GM12878 (cell line): Measurements from ENCODE around the gene BMP2. TPM values are rescaled to one million over a fixed set of nuclear protein-coding genes. Genes with fewer than 3 reads are reported as not detected.

Source experiments
- ATAC-seq: fragments of 200-7000 bp; cut with Tn5 transposase; 3 replicates; pipeline ENCODE4 v1.9.1; 2020; ENCODE audit warnings: mild to moderate bottlenecking, moderate library complexity
- BruUV-seq: library from RNA; stranded (reverse); fragments of 400-500 nt; replicated peaks from 2 replicates; lab custom pipeline; 2021; lab: Mats Ljungman, UMichigan
- CTCF ChIA-PET: fragments of 300-600 bp; sonication (Branson Sonifier 250); formaldehyde crosslinking; extraction: SDS; loops from one replicate; lab custom pipeline; 2021; ENCODE audit warnings: inconsistent platforms; lab: Yijun Ruan, JAX
- POLR2A ChIA-PET: fragments of 350-600 bp; formaldehyde crosslinking; extraction: SDS; loops from one replicate; lab custom pipeline; 2021; ENCODE audit warnings: inconsistent platforms; lab: Charles Lee
- RAD21 ChIA-PET: fragments of 300-600 bp; sonication (Branson Sonifier 250); formaldehyde crosslinking; loops from one replicate; lab custom pipeline; 2023; ENCODE audit warnings: antibody characterized with exemption; ENCODE audit not compliant: unreplicated experiment; lab: Charles Lee
- SMC1A ChIA-PET: fragments of 300-600 bp; sonication (Branson Sonifier 250); formaldehyde crosslinking; loops from one replicate; lab custom pipeline; 2023; ENCODE audit not compliant: unreplicated experiment, uncharacterized antibody; lab: Charles Lee
- DNase-seq: peaks from one replicate; pipeline ENCODE4 v3.0.0-alpha.2; 2011; ENCODE audit warnings: low read depth, low spot score
- FAIRE-seq: peaks from 3 replicates; lab custom pipeline; 2011; peaks lifted over from hg19 to GRCh38; lab: Jason Lieb, UNC
- H2AFZ ChIP-seq: 2 replicates; pipeline ENCODE4 v1.6.0; 2011; ENCODE audit warnings: low read depth, low read length, control low read depth; ENCODE audit not compliant: control insufficient read depth
- H3K27ac ChIP-seq: 2 replicates; pipeline ENCODE4 v1.5.1; 2011; ENCODE audit warnings: control low read depth; ENCODE audit not compliant: control insufficient read depth, insufficient read depth
- H3K27me3 ChIP-seq, 2 experiments: replicated peaks in 1 of 2; 2 replicates each; pipeline versions ENCODE4 v1.6.0 to v1.6.1; 2011; ENCODE audit warnings: low read length in 1 of 2; ENCODE audit not compliant: control insufficient read depth in 2 of 2, insufficient read depth in 2 of 2
- H3K36me3 ChIP-seq, 2 experiments: 2 replicates each; pipeline ENCODE4 v1.5.1; 2011; ENCODE audit warnings: low read length in 1 of 2; ENCODE audit not compliant: control insufficient read depth in 2 of 2, insufficient read depth in 2 of 2
- H3K4me1 ChIP-seq: 2 replicates; pipeline ENCODE4 v1.6.1; 2011; ENCODE audit warnings: mild to moderate bottlenecking, low read length, moderate library complexity, mixed read lengths; ENCODE audit not compliant: control insufficient read depth, insufficient read depth
- H3K4me2 ChIP-seq: 2 replicates; pipeline ENCODE4 v1.6.0; 2011; ENCODE audit warnings: control low read depth; ENCODE audit not compliant: control insufficient read depth, insufficient read depth
- H3K4me3 ChIP-seq: fragments of 200-600 bp; sonication (generic); 2 replicates; pipeline ENCODE4 v1.5.1; 2016
- H3K79me2 ChIP-seq: 2 replicates; pipeline ENCODE4 v1.6.0; 2011; ENCODE audit warnings: low read length; ENCODE audit not compliant: control insufficient read depth, insufficient read depth
- H3K9ac ChIP-seq: 2 replicates; pipeline ENCODE4 v1.8.0; 2011; ENCODE audit warnings: low read length, control low read depth, mixed read lengths; ENCODE audit not compliant: control insufficient read depth, insufficient read depth
- H3K9me3 ChIP-seq: replicated peaks from 3 replicates; pipeline ENCODE4 v1.5.1; 2011; ENCODE audit warnings: mild to moderate bottlenecking, low read length; ENCODE audit not compliant: control insufficient read depth, insufficient read depth
- H4K20me1 ChIP-seq: 2 replicates; pipeline ENCODE4 v1.6.0; 2011; ENCODE audit not compliant: control insufficient read depth, insufficient read depth
- IKZF1 ChIP-seq: fragments of 450-650 bp; conservative IDR thresholded peaks from 2 replicates; pipeline ENCODE4 v1.6.1; 2017; ENCODE audit warnings: antibody characterized with exemption, mild to moderate bottlenecking
- WGBS: methylation state at CpG from one replicate; pipeline ENCODE4 v1.1.6; 2016; ENCODE audit warnings: low lambda C conversion rate; ENCODE audit not compliant: insufficient replicate concordance, insufficient coverage; ENCODE audit errors: missing lambda C conversion rate; 5-methylcytosine and 5-hydroxymethylcytosine counted together
- in situ Hi-C: fragments of 300-500 bp; cut with MboI; formaldehyde crosslinking; loops from 9 replicates; pipeline ENCODE4 v1.14.3; 2018; ENCODE audit warnings: mixed read lengths
- intact Hi-C: fragments of 100-400 bp; cut with micrococcal nuclease; formaldehyde crosslinking; loops from one replicate; pipeline ENCODE4 v1.14.2; 2022; ENCODE audit not compliant: unreplicated experiment
- polyA plus RNA-seq, 11 experiments: library from polyadenylated mRNA; depleted of rRNA in 4 of 11; unstranded in 6 of 11; stranded (reverse) in 5 of 11; fragments of >200 nt; fragmentation: Nextera tagmentation in 4 of 11; fragmentation: Illumina TruSeq in 1 of 11; extraction: Ambion mirVana in 4 of 11; extraction: Trizol in 1 of 11; gene quantifications; 1 replicate in 1 of 11; 2 replicates in 10 of 11; pipeline versions ENCODE4 v1.2.1 to v1.2.3, GENCODE V29; 2011 to 2016; ENCODE audit warnings: inconsistent platforms in 2 of 11, missing spikeins in 2 of 11, low read depth in 1 of 11
- total RNA-seq, 4 experiments: library from RNA; depleted of rRNA in 3 of 4; stranded (reverse); fragments of >200 nt in 3 of 4; fragmentation: Illumina TruSeq in 1 of 4; extraction: Trizol in 1 of 4; gene quantifications; 2 replicates each; pipeline versions ENCODE4 v1.2.1 to v1.2.3, GENCODE V29; 2013 to 2021
- TF ChIP-seq, protein P1 (sequence below): fragments of 450-650 bp; formaldehyde crosslinking; IDR thresholded peaks from 2 replicates; pipeline ENCODE4 v1.5.0; 2022; ENCODE audit warnings: mild to moderate bottlenecking, missing genetic modification characterization

The BMP2 gene
- total and polyA plus RNA-seq, 10 of the 15 experiments (the other 5 are each of a cell fraction or from before 2014, with no cell fraction given), result 0.35 to 3.2 (median 0.71) TPM

DNA sequence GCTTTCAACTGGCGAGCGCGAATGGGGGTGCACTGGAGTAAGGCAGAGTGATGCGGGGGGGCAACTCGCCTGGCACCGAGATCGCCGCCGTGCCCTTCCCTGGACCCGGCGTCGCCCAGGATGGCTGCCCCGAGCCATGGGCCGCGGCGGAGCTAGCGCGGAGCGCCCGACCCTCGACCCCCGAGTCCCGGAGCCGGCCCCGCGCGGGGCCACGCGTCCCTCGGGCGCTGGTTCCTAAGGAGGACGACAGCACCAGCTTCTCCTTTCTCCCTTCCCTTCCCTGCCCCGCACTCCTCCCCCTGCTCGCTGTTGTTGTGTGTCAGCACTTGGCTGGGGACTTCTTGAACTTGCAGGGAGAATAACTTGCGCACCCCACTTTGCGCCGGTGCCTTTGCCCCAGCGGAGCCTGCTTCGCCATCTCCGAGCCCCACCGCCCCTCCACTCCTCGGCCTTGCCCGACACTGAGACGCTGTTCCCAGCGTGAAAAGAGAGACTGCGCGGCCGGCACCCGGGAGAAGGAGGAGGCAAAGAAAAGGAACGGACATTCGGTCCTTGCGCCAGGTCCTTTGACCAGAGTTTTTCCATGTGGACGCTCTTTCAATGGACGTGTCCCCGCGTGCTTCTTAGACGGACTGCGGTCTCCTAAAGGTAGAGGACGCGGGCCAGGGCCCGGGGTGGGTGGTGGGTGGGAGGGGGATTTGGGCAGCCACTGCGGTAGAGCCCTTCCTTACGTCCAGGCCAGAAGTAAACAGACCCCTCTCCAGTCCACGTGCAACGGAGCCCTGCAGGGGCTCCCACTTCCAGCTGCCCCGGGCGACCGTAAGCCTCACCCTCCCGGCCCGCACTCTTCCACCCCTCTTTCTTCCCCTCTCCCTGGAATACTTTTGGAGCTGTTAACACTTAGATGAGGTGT, 998 bp downstream of the BMP2 start:
- no peak overlapping the region for H3K4me3 ChIP-seq
- BruUV-seq, result no TSS peak
- SMC1A ChIA-PET, result interaction anchor here (0.9 to 4.2 kb wide), 25 partner anchors 17 to 517 kb away, joined by 3 to 23 read pairs (median 5); no protein-coding TSS in a partner anchor
- 33% methylated on average over 58 of the region's 70 CpGs for WGBS
- H3K79me2 ChIP-seq, result no peaks in the 10 kb centered on the region
- 0 out of 2 replicates have a peak, but pooled peaks have one; percentile 12 for TF ChIP-seq IKZF1
- TF ChIP-seq, protein P1, sequence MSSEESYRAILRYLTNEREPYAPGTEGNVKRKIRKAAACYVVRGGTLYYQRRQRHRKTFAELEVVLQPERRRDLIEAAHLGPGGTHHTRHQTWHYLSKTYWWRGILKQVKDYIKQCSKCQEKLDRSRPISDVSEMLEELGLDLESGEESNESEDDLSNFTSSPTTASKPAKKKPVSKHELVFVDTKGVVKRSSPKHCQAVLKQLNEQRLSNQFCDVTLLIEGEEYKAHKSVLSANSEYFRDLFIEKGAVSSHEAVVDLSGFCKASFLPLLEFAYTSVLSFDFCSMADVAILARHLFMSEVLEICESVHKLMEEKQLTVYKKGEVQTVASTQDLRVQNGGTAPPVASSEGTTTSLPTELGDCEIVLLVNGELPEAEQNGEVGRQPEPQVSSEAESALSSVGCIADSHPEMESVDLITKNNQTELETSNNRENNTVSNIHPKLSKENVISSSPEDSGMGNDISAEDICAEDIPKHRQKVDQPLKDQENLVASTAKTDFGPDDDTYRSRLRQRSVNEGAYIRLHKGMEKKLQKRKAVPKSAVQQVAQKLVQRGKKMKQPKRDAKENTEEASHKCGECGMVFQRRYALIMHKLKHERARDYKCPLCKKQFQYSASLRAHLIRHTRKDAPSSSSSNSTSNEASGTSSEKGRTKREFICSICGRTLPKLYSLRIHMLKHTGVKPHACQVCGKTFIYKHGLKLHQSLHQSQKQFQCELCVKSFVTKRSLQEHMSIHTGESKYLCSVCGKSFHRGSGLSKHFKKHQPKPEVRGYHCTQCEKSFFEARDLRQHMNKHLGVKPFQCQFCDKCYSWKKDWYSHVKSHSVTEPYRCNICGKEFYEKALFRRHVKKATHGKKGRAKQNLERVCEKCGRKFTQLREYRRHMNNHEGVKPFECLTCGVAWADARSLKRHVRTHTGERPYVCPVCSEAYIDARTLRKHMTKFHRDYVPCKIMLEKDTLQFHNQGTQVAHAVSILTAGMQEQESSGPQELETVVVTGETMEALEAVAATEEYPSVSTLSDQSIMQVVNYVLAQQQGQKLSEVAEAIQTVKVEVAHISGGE (CRISPR knock-in tag), result no peak
- intact Hi-C loops, result loop anchor here (5.0 to 10.0 kb wide), 4 partner anchors 59 to 1089 kb away; no protein-coding TSS in a partner anchor
- no peaks in the 10 kb centered on the region; the same call in 2 of the 3 replicates for H3K9me3 ChIP-seq
- H2AFZ ChIP-seq, result no peak overlapping the region
- FAIRE-seq (no peak), DNase-seq (no peak), ATAC-seq (peak; percentile 11)
- H3K27ac ChIP-seq, result no peak overlapping the region
- CTCF ChIA-PET, result interaction anchor here (0.6 to 7.7 kb wide), 19 partner anchors 11 to 628 kb away, joined by 3 to 90 read pairs (median 3); no protein-coding TSS in a partner anchor
- H3K27me3 ChIP-seq, result peaks cover 0 to 10% of the 10 kb centered on the region in 2 experiments; a peak in 2 of 4 replicates
- H3K4me2 ChIP-seq, result peak overlapping the region; percentile 42
- no peaks in the 10 kb centered on the region for H3K4me1 ChIP-seq
- H3K36me3 ChIP-seq, result no peaks in the 10 kb centered on the region
- RAD21 ChIA-PET, result interaction anchor here (0.8 to 4.3 kb wide), 18 partner anchors 56 to 517 kb away, joined by 3 to 25 read pairs (median 4); no protein-coding TSS in a partner anchor
- in situ Hi-C loops, result loop anchor here (10.0 to 25.0 kb wide), 3 partner anchors 519 to 1094 kb away; no protein-coding TSS in a partner anchor
- POLR2A ChIA-PET, result interaction anchor here (0.6 to 1.3 kb wide), 6 partner anchors 10 to 322 kb away, joined by 3 to 4 read pairs (median 3); no protein-coding TSS in a partner anchor
- no peaks in the 10 kb centered on the region for H4K20me1 ChIP-seq
- no peak overlapping the region for H3K9ac ChIP-seq
